SK-N-SH treated with all-trans-retinoic acid at 6 μM for 48 hours (cell line): ENCODE results near the gene RNF126.
"Not testable (repeated sequence)": the region's sequence is repeated elsewhere in the genome, so short reads cannot be mapped to it uniquely, and the experiment has no call there.

Experiments used
- BACH2 ChIP-seq: fragments of 250-450 bp; sonication (Bioruptor Pico); IDR thresholded peaks from 2 replicates; pipeline ENCODE4 v1.9.0; 2021; ENCODE audit warnings: mild to moderate bottlenecking, borderline replicate concordance
- CSRNP3 ChIP-seq: fragments of 250-450 bp; sonication (Bioruptor Pico); IDR thresholded peaks from 2 replicates; pipeline ENCODE4 v1.5.1; 2021; ENCODE audit warnings: mild to moderate bottlenecking, moderate library complexity
- ESRRG ChIP-seq: fragments of 250-450 bp; sonication (Bioruptor Pico); IDR thresholded peaks from 2 replicates; pipeline ENCODE4 v1.6.1; 2021; ENCODE audit warnings: mild to moderate bottlenecking
- RARB ChIP-seq: fragments of 250-450 bp; sonication (Bioruptor Pico); IDR thresholded peaks from 2 replicates; pipeline ENCODE4 v1.8.0; 2021; ENCODE audit warnings: mild to moderate bottlenecking, moderate library complexity
- TCF4 ChIP-seq: fragments of 250-450 bp; sonication (Bioruptor Pico); IDR thresholded peaks from 2 replicates; pipeline ENCODE4 v1.8.0; 2021; ENCODE audit warnings: mild to moderate bottlenecking, moderate library complexity, borderline replicate concordance
- TOX ChIP-seq: fragments of 250-450 bp; sonication (Bioruptor Pico); IDR thresholded peaks from 2 replicates; pipeline ENCODE4 v1.8.0; 2021; ENCODE audit warnings: mild to moderate bottlenecking, moderate library complexity, borderline replicate concordance
- ZC3H10 ChIP-seq: fragments of 250-450 bp; sonication (Bioruptor Pico); IDR thresholded peaks from 2 replicates; pipeline ENCODE4 v1.5.1; 2021; ENCODE audit warnings: mild to moderate bottlenecking, moderate library complexity
- ZFP3 ChIP-seq: fragments of 250-450 bp; sonication (Bioruptor Pico); IDR thresholded peaks from 2 replicates; pipeline ENCODE4 v1.5.0; 2020; ENCODE audit warnings: mild to moderate bottlenecking, moderate library complexity
- ZNF565 ChIP-seq: fragments of 450-650 bp; formaldehyde crosslinking; conservative IDR thresholded peaks from 2 replicates; pipeline ENCODE4 v1.5.0; 2020; ENCODE audit warnings: low read depth, mild to moderate bottlenecking, moderate library complexity
- TF ChIP-seq, protein P1 (sequence below): fragments of 250-450 bp; sonication (Bioruptor Pico); IDR thresholded peaks from 2 replicates; pipeline ENCODE4 v1.5.1; 2020; ENCODE audit warnings: low read depth, mild to moderate bottlenecking, moderate library complexity

DNA sequence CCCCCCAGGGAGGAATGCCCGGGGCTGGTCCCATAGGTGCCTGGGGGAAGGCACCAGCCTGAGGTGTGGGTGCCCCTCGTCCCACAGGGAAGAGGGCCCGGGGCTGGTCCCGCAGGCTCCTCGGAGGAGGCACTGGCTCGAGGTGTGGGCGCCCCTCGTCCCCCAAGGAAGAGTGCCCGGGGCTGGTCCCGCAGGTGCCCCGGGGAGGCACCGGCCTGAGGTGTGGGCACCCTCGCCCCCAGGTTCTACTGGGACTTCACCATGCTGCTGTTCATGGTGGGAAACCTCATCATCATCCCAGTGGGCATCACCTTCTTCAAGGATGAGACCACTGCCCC, 59.7 kb downstream of the RNF126 start:
- TF ChIP-seq CSRNP3 (CRISPR knock-in tag); ZNF565; ZC3H10 (CRISPR knock-in tag); TOX; BACH2 (CRISPR knock-in tag); TCF4 (CRISPR knock-in tag); ESRRG (CRISPR knock-in tag); ZFP3 (CRISPR knock-in tag); RARB (CRISPR knock-in tag): not testable (repeated sequence)
- TF ChIP-seq, protein P1, sequence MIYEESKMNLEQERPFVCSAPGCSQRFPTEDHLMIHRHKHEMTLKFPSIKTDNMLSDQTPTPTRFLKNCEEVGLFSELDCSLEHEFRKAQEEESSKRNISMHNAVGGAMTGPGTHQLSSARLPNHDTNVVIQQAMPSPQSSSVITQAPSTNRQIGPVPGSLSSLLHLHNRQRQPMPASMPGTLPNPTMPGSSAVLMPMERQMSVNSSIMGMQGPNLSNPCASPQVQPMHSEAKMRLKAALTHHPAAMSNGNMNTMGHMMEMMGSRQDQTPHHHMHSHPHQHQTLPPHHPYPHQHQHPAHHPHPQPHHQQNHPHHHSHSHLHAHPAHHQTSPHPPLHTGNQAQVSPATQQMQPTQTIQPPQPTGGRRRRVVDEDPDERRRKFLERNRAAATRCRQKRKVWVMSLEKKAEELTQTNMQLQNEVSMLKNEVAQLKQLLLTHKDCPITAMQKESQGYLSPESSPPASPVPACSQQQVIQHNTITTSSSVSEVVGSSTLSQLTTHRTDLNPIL (CRISPR knock-in tag) = not testable (repeated sequence)
